Pancreas (tissue), 10 donors: ENCODE results near the gene PTH2R. TPM values are rescaled to one million over a fixed set of nuclear protein-coding genes. Genes with fewer than 3 reads are reported as not detected.

ENCODE experiments used
- ATAC-seq, 4 donors: fragments of 200-7000 bp; cut with Tn5 transposase; one replicate each; pipeline versions ENCODE4 v1.8.0 to v1.9.1; 2020; ENCODE audit warnings: mild to moderate bottlenecking in 4 of 4, moderate library complexity in 4 of 4
- DNase-seq, 6 donors: peaks; one replicate each; pipeline ENCODE4 v3.0.0-alpha.2; 2020
- FAIRE-seq: peaks from 2 replicates; lab custom pipeline; 2012; peaks lifted over from hg19 to GRCh38; lab: Jason Lieb, UNC
- H3K27ac ChIP-seq, 4 donors: fragments of 200-600 bp; sonication (generic); 1 replicate in 3 of 4; 2 replicates in 1 of 4; pipeline versions ENCODE4 v1.5.0 to v1.8.0; 2020
- H3K27me3 ChIP-seq, 4 donors: fragments of 200-600 bp; one replicate each; pipeline ENCODE4 v1.8.0; 2021
- H3K36me3 ChIP-seq, 3 donors: fragments of 200-600 bp; sonication (generic) in 1 of 3; one replicate each; pipeline versions ENCODE4 v1.5.0 to v1.8.0; 2020 to 2021
- H3K4me1 ChIP-seq, 3 donors: fragments of 200-600 bp; one replicate each; pipeline ENCODE4 v1.8.0; 2021
- H3K4me3 ChIP-seq, 4 donors: fragments of 200-600 bp; sonication (generic) in 2 of 4; one replicate each; pipeline versions ENCODE4 v1.5.0 to v1.8.0; 2020 to 2021
- H3K9me3 ChIP-seq, 4 donors: fragments of 200-600 bp; one replicate each; pipeline ENCODE4 v1.8.0; 2021
- CTCF ChIP-seq, 4 donors: fragments of 200-600 bp; sonication (generic) in 3 of 4; IDR thresholded peaks; one replicate each; pipeline versions ENCODE4 v1.5.0 to v1.8.0; 2021; ENCODE audit warnings: antibody characterized with exemption in 4 of 4
- WGBS, 2 donors: extraction: QIAGEN DNeasy Blood & Tissue Kit; methylation state at CpG; one replicate each; pipeline ENCODE4 v1.1.7; 2013; 5-methylcytosine and 5-hydroxymethylcytosine counted together
- intact Hi-C, 3 donors: fragments of 100-400 bp; cut with DNase I; formaldehyde crosslinking; loops; one replicate each; pipeline versions ENCODE4 v1.11.1 to v1.14.2; 2022
- polyA plus RNA-seq, 2 donors: library from polyadenylated mRNA; stranded (reverse); fragments of 200-250 nt; gene quantifications; one replicate each; pipeline ENCODE4 v1.2.3, GENCODE V29; 2013
- total RNA-seq, 6 donors: library from RNA; stranded (reverse); fragmentation: NEBNext Ultra II Directional in 4 of 6; extraction: Animal tissue kit (Norgen Biotek cat#: 25700) in 4 of 6; gene quantifications; one replicate each; pipeline versions ENCODE4 v1.2.1 to v1.2.4, GENCODE V29; 2021 to 2023
- donor health status: healthy with polysubstance abuse.
- donor health status: DM: no; HTN: no; CAD: no; lungs with moderate emphysema.
- donor health status: DM: no; HTN: no; CAD: no.
- donor health status: control.
- donor health status: control.
- donor health status: Bipolar disorder and iron deficiency.
- donor health status: DM: yes; HTN: yes; CAD: no.
- donor health status: DM: no; HTN: no; CAD: no.
- donor health status: DM: no; HTN: no; CAD: no.
- donor health status: DM: yes; HTN: yes; CAD: no.

The PTH2R gene
- total and polyA plus RNA-seq, 8 donors, result 0.19 to 1.5 (median 0.48) TPM

- no peak for TF ChIP-seq CTCF (IDR thresholded peaks at IDR 0.05)
- Histone ChIP-seq H3K27me3 (no peaks in the 10 kb centered on the region), H3K4me1 (peaks cover 0 to 8% (median 5%) of the 10 kb centered on the region in 3 donors), H3K36me3 (peaks cover 0 to 5% (median 0%) of the 10 kb centered on the region in 3 donors), H3K4me3 (no peak overlapping the region), H3K27ac (no peak overlapping the region), H3K9me3 (no peaks in the 10 kb centered on the region)
- peak in 1 of 6 donors; percentile 74 for DNase-seq
- FAIRE-seq, result no peak
- ATAC-seq, result peak in 1 of 4 donors; percentile 6
- intact Hi-C loops, result no loop called here
- 95 to 96% methylated on average over 47 to 48 of the region's 48 CpGs for WGBS, 2 donors
Observed at GRCh38 chr2:208360259-208361076, 46.1 kb upstream of the PTH2R start.

GRCh38 chr2:208361077-208361441 is 45.5 kb upstream of the PTH2R start:
- WGBS, 2 donors, result 92 to 97% methylated on average over 9 of the region's 9 CpGs
- H3K27me3 ChIP-seq, result no peaks in the 10 kb centered on the region

GRCh38 chr2:208363485-208363884 is 43.1 kb upstream of the PTH2R start:
- FAIRE-seq, result no peak
- TF ChIP-seq CTCF (IDR thresholded peaks at IDR 0.05), result no peak
- intact Hi-C loops, result no loop called here
- no peak for DNase-seq
- Histone ChIP-seq H3K27ac (no peak overlapping the region), H3K9me3 (no peaks in the 10 kb centered on the region), H3K27me3 (no peaks in the 10 kb centered on the region), H3K4me3 (no peak overlapping the region), H3K4me1 (no peaks in the 10 kb centered on the region), H3K36me3 (no peaks in the 10 kb centered on the region)
- 88 to 90% methylated on average over 2 of the region's 2 CpGs for whole genome bisulfite sequencing, 2 donors
- ATAC-seq, result no peak

More at GRCh38 chr2:208361077-208361441, 45.5 kb upstream of the PTH2R start:
- Histone ChIP-seq H3K4me3 (no peak overlapping the region), H3K4me1 (peaks cover 0 to 8% (median 5%) of the 10 kb centered on the region in 3 donors), H3K27ac (no peak overlapping the region), H3K9me3 (no peaks in the 10 kb centered on the region), H3K36me3 (no peaks in the 10 kb centered on the region)
- TF ChIP-seq CTCF (IDR thresholded peaks at IDR 0.05), result no peak
- DNase-seq (peak in 1 of 6 donors; percentile 49), ATAC-seq (no peak), FAIRE-seq (no peak)
- intact Hi-C loops, result no loop called here

- peaks cover 0 to 4% (median 0%) of the 10 kb centered on the region in 3 donors for H3K4me1 ChIP-seq
- FAIRE-seq (no peak), ATAC-seq (no peak), DNase-seq (no peak)
- TF ChIP-seq CTCF (IDR thresholded peaks at IDR 0.05), result no peak
- H3K27me3 ChIP-seq, result no peaks in the 10 kb centered on the region
- no peak overlapping the region for H3K27ac ChIP-seq
- intact Hi-C loops, result no loop called here
- H3K4me3 ChIP-seq, result no peak overlapping the region
- WGBS, 2 donors, result 92 to 97% methylated on average over 4 of the region's 4 CpGs
- H3K9me3 ChIP-seq, result no peaks in the 10 kb centered on the region
- H3K36me3 ChIP-seq, result no peaks in the 10 kb centered on the region
Observed at GRCh38 chr2:208366215-208367127, 40.1 kb upstream of the PTH2R start.
